ENCODE measurements around the gene NSRP1. TPM values are rescaled to one million over a fixed set of nuclear protein-coding genes. Genes with fewer than 3 reads are reported as not detected.

Gene NSRP1
- total and polyA plus RNA-seq, 2 of the 13 experiments (the other 11 are each of a cell fraction or from before 2014, with no cell fraction given) = 7.0 to 14.3 TPM

DNA sequence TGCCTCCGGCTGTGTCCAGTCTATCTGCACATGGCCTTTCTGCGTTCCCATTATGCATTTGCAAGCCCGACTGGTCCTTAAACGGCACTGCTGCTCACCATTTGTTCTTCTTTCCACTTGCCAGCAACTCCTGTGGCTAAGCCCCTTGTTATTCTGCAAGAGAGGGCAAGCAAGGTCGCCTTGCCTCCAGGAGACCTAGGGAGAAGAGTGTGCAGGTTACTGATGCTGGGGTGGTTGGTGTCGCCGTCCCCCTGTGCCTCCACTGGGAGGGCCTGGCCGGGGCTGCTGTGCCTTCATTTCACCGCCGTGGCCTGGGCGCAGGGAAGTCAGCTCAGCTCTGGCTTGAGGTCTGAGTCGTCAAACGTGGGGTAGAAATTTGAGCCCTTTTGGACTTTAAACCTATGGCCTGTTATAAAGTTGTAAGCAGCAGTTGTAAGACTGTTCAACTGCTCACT, 106.1 kb downstream of the NSRP1 start (continued):
- TF ChIP-seq, protein P1, sequence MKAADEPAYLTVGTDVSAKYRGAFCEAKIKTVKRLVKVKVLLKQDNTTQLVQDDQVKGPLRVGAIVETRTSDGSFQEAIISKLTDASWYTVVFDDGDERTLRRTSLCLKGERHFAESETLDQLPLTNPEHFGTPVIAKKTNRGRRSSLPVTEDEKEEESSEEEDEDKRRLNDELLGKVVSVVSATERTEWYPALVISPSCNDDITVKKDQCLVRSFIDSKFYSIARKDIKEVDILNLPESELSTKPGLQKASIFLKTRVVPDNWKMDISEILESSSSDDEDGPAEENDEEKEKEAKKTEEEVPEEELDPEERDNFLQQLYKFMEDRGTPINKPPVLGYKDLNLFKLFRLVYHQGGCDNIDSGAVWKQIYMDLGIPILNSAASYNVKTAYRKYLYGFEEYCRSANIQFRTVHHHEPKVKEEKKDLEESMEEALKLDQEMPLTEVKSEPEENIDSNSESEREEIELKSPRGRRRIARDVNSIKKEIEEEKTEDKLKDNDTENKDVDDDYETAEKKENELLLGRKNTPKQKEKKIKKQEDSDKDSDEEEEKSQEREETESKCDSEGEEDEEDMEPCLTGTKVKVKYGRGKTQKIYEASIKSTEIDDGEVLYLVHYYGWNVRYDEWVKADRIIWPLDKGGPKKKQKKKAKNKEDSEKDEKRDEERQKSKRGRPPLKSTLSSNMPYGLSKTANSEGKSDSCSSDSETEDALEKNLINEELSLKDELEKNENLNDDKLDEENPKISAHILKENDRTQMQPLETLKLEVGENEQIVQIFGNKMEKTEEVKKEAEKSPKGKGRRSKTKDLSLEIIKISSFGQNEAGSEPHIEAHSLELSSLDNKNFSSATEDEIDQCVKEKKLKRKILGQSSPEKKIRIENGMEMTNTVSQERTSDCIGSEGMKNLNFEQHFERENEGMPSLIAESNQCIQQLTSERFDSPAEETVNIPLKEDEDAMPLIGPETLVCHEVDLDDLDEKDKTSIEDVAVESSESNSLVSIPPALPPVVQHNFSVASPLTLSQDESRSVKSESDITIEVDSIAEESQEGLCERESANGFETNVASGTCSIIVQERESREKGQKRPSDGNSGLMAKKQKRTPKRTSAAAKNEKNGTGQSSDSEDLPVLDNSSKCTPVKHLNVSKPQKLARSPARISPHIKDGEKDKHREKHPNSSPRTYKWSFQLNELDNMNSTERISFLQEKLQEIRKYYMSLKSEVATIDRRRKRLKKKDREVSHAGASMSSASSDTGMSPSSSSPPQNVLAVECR (CRISPR knock-in tag; IDR thresholded peaks at IDR 0.05; ENCODE audit: borderline replicate concordance) = peak; percentile 37; the same call in 1 of the 2 replicates
- TF ChIP-seq PHF5A (CRISPR knock-in tag; IDR thresholded peaks at IDR 0.05; ENCODE audit: low read depth, unreplicated experiment) (no peak), MAZ (IDR thresholded peaks at IDR 0.05; ENCODE audit: borderline replicate concordance, low read depth, low read length) (no peak), MAZ (CRISPR knock-in tag; IDR thresholded peaks at IDR 0.05; ENCODE audit: low read depth) (no peak), MEIS2 (CRISPR knock-in tag; IDR thresholded peaks at IDR 0.05) (no peak), SIX4 (CRISPR knock-in tag; IDR thresholded peaks at IDR 0.05) (peak; percentile 98), YEATS2 (CRISPR knock-in tag; IDR thresholded peaks at IDR 0.05; ENCODE audit: borderline replicate concordance) (no peak), ADNP (CRISPR knock-in tag; IDR thresholded peaks at IDR 0.05) (no peak), ZNF75D (CRISPR knock-in tag; IDR thresholded peaks at IDR 0.05; ENCODE audit: borderline replicate concordance) (no peak), FOSL1 (CRISPR knock-in tag; IDR thresholded peaks at IDR 0.05; ENCODE audit: borderline replicate concordance) (no peak), KDM6A (CRISPR knock-in tag; IDR thresholded peaks at IDR 0.05; ENCODE audit: low read depth) (peak; percentile 62; the same call in 1 of the 2 replicates), KAT7 (CRISPR knock-in tag; IDR thresholded peaks at IDR 0.05; ENCODE audit: borderline replicate concordance) (0 out of 2 replicates have a peak, but pooled peaks have one; percentile 16), TCF7 (IDR thresholded peaks at IDR 0.05; ENCODE audit: low read depth) (no peak), MED1 (CRISPR knock-in tag; IDR thresholded peaks at IDR 0.05) (no peak), ZNF34 (CRISPR knock-in tag; IDR thresholded peaks at IDR 0.05; ENCODE audit: borderline replicate concordance) (no peak)
- TF ChIP-seq, protein P2, sequence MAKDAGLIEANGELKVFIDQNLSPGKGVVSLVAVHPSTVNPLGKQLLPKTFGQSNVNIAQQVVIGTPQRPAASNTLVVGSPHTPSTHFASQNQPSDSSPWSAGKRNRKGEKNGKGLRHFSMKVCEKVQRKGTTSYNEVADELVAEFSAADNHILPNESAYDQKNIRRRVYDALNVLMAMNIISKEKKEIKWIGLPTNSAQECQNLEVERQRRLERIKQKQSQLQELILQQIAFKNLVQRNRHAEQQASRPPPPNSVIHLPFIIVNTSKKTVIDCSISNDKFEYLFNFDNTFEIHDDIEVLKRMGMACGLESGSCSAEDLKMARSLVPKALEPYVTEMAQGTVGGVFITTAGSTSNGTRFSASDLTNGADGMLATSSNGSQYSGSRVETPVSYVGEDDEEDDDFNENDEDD (CRISPR knock-in tag; IDR thresholded peaks at IDR 0.05; ENCODE audit: borderline replicate concordance) = no peak
- TF ChIP-seq, protein P3, sequence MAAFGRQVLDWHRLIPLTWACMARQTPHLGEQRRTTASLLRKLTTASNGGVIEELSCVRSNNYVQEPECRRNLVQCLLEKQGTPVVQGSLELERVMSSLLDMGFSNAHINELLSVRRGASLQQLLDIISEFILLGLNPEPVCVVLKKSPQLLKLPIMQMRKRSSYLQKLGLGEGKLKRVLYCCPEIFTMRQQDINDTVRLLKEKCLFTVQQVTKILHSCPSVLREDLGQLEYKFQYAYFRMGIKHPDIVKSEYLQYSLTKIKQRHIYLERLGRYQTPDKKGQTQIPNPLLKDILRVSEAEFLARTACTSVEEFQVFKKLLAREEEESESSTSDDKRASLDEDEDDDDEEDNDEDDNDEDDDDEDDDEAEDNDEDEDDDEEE (CRISPR knock-in tag; IDR thresholded peaks at IDR 0.05) = no peak; the same call in 1 of the 2 replicates
- TF ChIP-seq, protein P4, sequence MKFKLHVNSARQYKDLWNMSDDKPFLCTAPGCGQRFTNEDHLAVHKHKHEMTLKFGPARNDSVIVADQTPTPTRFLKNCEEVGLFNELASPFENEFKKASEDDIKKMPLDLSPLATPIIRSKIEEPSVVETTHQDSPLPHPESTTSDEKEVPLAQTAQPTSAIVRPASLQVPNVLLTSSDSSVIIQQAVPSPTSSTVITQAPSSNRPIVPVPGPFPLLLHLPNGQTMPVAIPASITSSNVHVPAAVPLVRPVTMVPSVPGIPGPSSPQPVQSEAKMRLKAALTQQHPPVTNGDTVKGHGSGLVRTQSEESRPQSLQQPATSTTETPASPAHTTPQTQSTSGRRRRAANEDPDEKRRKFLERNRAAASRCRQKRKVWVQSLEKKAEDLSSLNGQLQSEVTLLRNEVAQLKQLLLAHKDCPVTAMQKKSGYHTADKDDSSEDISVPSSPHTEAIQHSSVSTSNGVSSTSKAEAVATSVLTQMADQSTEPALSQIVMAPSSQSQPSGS (CRISPR knock-in tag; IDR thresholded peaks at IDR 0.05) = no peak; the same call in 1 of the 2 replicates
- TF ChIP-seq, protein P5, sequence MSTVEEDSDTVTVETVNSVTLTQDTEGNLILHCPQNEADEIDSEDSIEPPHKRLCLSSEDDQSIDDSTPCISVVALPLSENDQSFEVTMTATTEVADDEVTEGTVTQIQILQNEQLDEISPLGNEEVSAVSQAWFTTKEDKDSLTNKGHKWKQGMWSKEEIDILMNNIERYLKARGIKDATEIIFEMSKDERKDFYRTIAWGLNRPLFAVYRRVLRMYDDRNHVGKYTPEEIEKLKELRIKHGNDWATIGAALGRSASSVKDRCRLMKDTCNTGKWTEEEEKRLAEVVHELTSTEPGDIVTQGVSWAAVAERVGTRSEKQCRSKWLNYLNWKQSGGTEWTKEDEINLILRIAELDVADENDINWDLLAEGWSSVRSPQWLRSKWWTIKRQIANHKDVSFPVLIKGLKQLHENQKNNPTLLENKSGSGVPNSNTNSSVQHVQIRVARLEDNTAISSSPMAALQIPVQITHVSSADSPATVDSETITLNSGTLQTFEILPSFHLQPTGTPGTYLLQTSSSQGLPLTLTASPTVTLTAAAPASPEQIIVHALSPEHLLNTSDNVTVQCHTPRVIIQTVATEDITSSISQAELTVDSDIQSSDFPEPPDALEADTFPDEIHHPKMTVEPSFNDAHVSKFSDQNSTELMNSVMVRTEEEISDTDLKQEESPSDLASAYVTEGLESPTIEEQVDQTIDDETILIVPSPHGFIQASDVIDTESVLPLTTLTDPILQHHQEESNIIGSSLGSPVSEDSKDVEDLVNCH (CRISPR knock-in tag; IDR thresholded peaks at IDR 0.05) = 0 out of 2 replicates have a peak, but pooled peaks have one; percentile 38

Measured in HepG2 (cell line).